ENCODE data around the gene ADAM19. TPM values are rescaled to one million over a fixed set of nuclear protein-coding genes. Genes with fewer than 3 reads are reported as not detected.

The ADAM19 gene
- total RNA-seq, 1 donor from 2014 or later = 176 TPM

GRCh38 chr5:157516626-157517325, 58.8 kb downstream of the ADAM19 start:
- H3K36me3 Mint-ChIP-seq (ENCODE audit: low read depth, unreplicated experiment) = peaks cover 55% of the 10 kb centered on the region
- peaks cover 6% of the 10 kb centered on the region for H3K4me1 Mint-ChIP-seq (ENCODE audit: unreplicated experiment)
- H3K4me3 Mint-ChIP-seq (ENCODE audit: unreplicated experiment) = peak overlapping the region; percentile 6
- TF ChIP-seq CTCF (IDR thresholded peaks at IDR 0.05; ENCODE audit: unreplicated experiment) = no peak
- no peaks in the 10 kb centered on the region for H3K9me3 Mint-ChIP-seq (ENCODE audit: unreplicated experiment)
- H3K27me3 Mint-ChIP-seq (ENCODE audit: unreplicated experiment) = peaks cover 8% of the 10 kb centered on the region
- H3K27ac Mint-ChIP-seq (ENCODE audit: unreplicated experiment) = no peak overlapping the region
- no peak for DNase-seq (ENCODE audit: low spot score)

- no peak for DNase-seq (ENCODE audit: low spot score)
- Mint-ChIP-seq H3K27ac (ENCODE audit: unreplicated experiment) (no peak overlapping the region), H3K36me3 (ENCODE audit: low read depth, unreplicated experiment) (peaks cover 62% of the 10 kb centered on the region), H3K9me3 (ENCODE audit: unreplicated experiment) (no peaks in the 10 kb centered on the region), H3K27me3 (ENCODE audit: unreplicated experiment) (peaks cover 6% of the 10 kb centered on the region), H3K4me1 (ENCODE audit: unreplicated experiment) (peaks cover 2% of the 10 kb centered on the region), H3K4me3 (ENCODE audit: unreplicated experiment) (no peak overlapping the region)
- no peak for TF ChIP-seq CTCF (IDR thresholded peaks at IDR 0.05; ENCODE audit: unreplicated experiment)
Measured at GRCh38 chr5:157516006-157516405, 59.6 kb downstream of the ADAM19 start.

DNA sequence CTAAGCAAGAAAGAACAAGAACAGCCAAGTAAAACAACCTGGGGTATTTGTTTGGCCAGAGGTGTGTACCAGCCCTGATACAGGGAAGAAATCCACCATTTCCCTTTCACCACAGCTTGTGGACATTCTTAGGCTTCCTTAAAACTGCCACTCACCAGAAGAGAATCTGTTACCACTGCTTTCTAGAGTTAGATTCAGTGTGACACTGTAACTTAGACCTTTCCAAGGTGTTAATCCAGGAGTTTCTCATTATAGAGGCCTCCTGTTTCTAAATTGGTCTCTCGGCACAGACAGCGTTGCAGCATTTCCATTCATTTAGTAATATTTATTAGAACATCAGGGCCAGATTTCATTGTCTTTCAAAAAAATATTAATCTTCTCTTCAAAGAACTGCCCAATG, 60.6 kb downstream of the ADAM19 start:
- TF ChIP-seq CTCF (IDR thresholded peaks at IDR 0.05; ENCODE audit: unreplicated experiment) = no peak
- no peaks in the 10 kb centered on the region for H3K9me3 Mint-ChIP-seq (ENCODE audit: unreplicated experiment)
- peaks cover 65% of the 10 kb centered on the region for H3K36me3 Mint-ChIP-seq (ENCODE audit: low read depth, unreplicated experiment)
- no peak for DNase-seq (ENCODE audit: low spot score)
- peaks cover 2% of the 10 kb centered on the region for H3K4me1 Mint-ChIP-seq (ENCODE audit: unreplicated experiment)
- peaks cover 3% of the 10 kb centered on the region for H3K27me3 Mint-ChIP-seq (ENCODE audit: unreplicated experiment)
- H3K4me3 Mint-ChIP-seq (ENCODE audit: unreplicated experiment) = no peak overlapping the region
- H3K27ac Mint-ChIP-seq (ENCODE audit: unreplicated experiment) = no peak overlapping the region

- Mint-ChIP-seq H3K27me3 (ENCODE audit: unreplicated experiment) (peaks cover 5% of the 10 kb centered on the region), H3K36me3 (ENCODE audit: low read depth, unreplicated experiment) (peaks cover 78% of the 10 kb centered on the region), H3K27ac (ENCODE audit: unreplicated experiment) (no peak overlapping the region), H3K9me3 (ENCODE audit: unreplicated experiment) (no peaks in the 10 kb centered on the region), H3K4me3 (ENCODE audit: unreplicated experiment) (no peak overlapping the region), H3K4me1 (ENCODE audit: unreplicated experiment) (peaks cover 2% of the 10 kb centered on the region)
- no peak for DNase-seq (ENCODE audit: low spot score)
- no peak for TF ChIP-seq CTCF (IDR thresholded peaks at IDR 0.05; ENCODE audit: unreplicated experiment)
Measured at GRCh38 chr5:157513182-157513581, 62.4 kb downstream of the ADAM19 start.
